ENCODE data around the gene MEGF6.

GRCh38 chr1:3474421-3474820, 136.9 kb downstream of the MEGF6 start:
- TF ChIP-seq CTCF (optimal IDR thresholded peaks at IDR 0.05 in 1 of 3, IDR thresholded peaks at IDR 0.05 in 1 of 3, conservative IDR thresholded peaks at IDR 0.05 in 1 of 3; ENCODE audit: extremely low read depth in 1 of 3, insufficient read depth in 2 of 3, low read length in 3 of 3): no peak
- no peak for TF ChIP-seq EZH2 (IDR thresholded peaks at IDR 0.05; ENCODE audit: low read length)
